B cell (primary cell): Measurements from ENCODE around the gene COX6B1. TPM values are rescaled to one million over a fixed set of nuclear protein-coding genes. Genes with fewer than 3 reads are reported as not detected.

Experiments used
- ATAC-seq: fragments of 200-7000 bp; cut with Tn5 transposase; one replicate; pipeline ENCODE4 v1.10.0; 2021; ENCODE audit warnings: low read depth, mild to moderate bottlenecking, moderate number of reproducible peaks, moderate library complexity
- CTCF ChIA-PET: fragments of 350-600 bp; sonication (Branson Sonifier 250); formaldehyde crosslinking; loops from one replicate; lab custom pipeline; 2021; ENCODE audit warnings: antibody characterized with exemption, inconsistent platforms; lab: Charles Lee
- POLR2A ChIA-PET: fragments of 350-600 bp; sonication (Branson Sonifier 250); formaldehyde crosslinking; loops from one replicate; lab custom pipeline; 2021; ENCODE audit warnings: antibody characterized with exemption; lab: Charles Lee
- DNase-seq: peaks from one replicate; pipeline ENCODE4 v3.0.0; 2013
- H2AFZ ChIP-seq: 2 replicates; pipeline ENCODE4 v1.6.1; 2012; ENCODE audit warnings: mild to moderate bottlenecking, low read depth, low read length; ENCODE audit not compliant: insufficient read depth, poor library complexity, severe bottlenecking
- H3K27ac ChIP-seq, 2 donors: 1 replicate in 1 of 2; 2 replicates in 1 of 2; pipeline ENCODE4 v1.5.1; 2012 to 2013; ENCODE audit warnings: low read length in 2 of 2, mild to moderate bottlenecking in 2 of 2, moderate library complexity in 1 of 2
- H3K27me3 ChIP-seq, 4 experiments: fragments of 200-600 bp in 1 of 4; sonication (generic) in 1 of 4; replicated peaks in 1 of 4; 1 replicate in 2 of 4; 2 replicates in 2 of 4; pipeline versions ENCODE4 v1.6.1 to v1.7.0; 2013 to 2016; ENCODE audit warnings: low read length in 3 of 4, mild to moderate bottlenecking in 2 of 4, mixed read lengths in 1 of 4, moderate library complexity in 1 of 4; ENCODE audit not compliant: insufficient read depth in 4 of 4, control insufficient read depth in 3 of 4; ENCODE audit errors: control extremely low read depth in 1 of 4
- H3K36me3 ChIP-seq, 2 experiments: replicated peaks in 1 of 2; 1 replicate in 1 of 2; 2 replicates in 1 of 2; pipeline versions ENCODE4 v1.6.1 to v1.7.1; 2013; ENCODE audit warnings: low read length in 1 of 2; ENCODE audit not compliant: insufficient read depth in 2 of 2, control insufficient read depth in 1 of 2; ENCODE audit errors: control extremely low read depth in 1 of 2, extremely low read depth in 1 of 2
- H3K4me1 ChIP-seq, 2 donors: fragments of 200-600 bp in 1 of 2; sonication (generic) in 1 of 2; 1 replicate in 1 of 2; 2 replicates in 1 of 2; pipeline versions ENCODE4 v1.5.1 to v1.6.1; 2013 to 2017; ENCODE audit warnings: low read length in 2 of 2; ENCODE audit not compliant: control insufficient read depth in 2 of 2, insufficient read depth in 2 of 2
- H3K4me2 ChIP-seq: replicated peaks from 2 replicates; pipeline ENCODE3; 2012; ENCODE audit warnings: mild to moderate bottlenecking, low read depth, low read length; ENCODE audit not compliant: poor library complexity, severe bottlenecking
- H3K4me3 ChIP-seq, 5 experiments: fragments of 200-600 bp in 1 of 5; sonication (generic) in 1 of 5; 1 replicate in 3 of 5; 2 replicates in 2 of 5; pipeline versions ENCODE4 v1.5.1 to v1.7.0; 2011 to 2016; ENCODE audit warnings: low read length in 4 of 5, mild to moderate bottlenecking in 4 of 5, low read depth in 2 of 5, control low read depth in 1 of 5, moderate library complexity in 1 of 5; ENCODE audit not compliant: insufficient read depth in 1 of 5; ENCODE audit errors: control extremely low read depth in 1 of 5, extremely low read depth in 1 of 5
- H3K79me2 ChIP-seq: fragments of 200-600 bp; sonication (generic); one replicate; pipeline ENCODE4 v1.6.0; 2016; ENCODE audit warnings: low read length; ENCODE audit not compliant: control insufficient read depth, insufficient read depth
- H3K9ac ChIP-seq: fragments of 200-600 bp; sonication (generic); 2 replicates; pipeline ENCODE4 v1.6.1; 2017; ENCODE audit warnings: mild to moderate bottlenecking, low read length, moderate library complexity
- H3K9me3 ChIP-seq, 3 donors: one replicate each; pipeline versions ENCODE4 v1.6.1 to v1.7.1; 2013; ENCODE audit warnings: low read length in 2 of 3; ENCODE audit not compliant: control insufficient read depth in 2 of 3, insufficient read depth in 1 of 3; ENCODE audit errors: control extremely low read depth in 1 of 3
- H4K20me1 ChIP-seq: 2 replicates; pipeline ENCODE4 v1.6.0; 2012; ENCODE audit warnings: mild to moderate bottlenecking, low read length; ENCODE audit not compliant: insufficient read depth, control insufficient read depth, poor library complexity, severe bottlenecking
- H3K27ac Mint-ChIP-seq: one replicate; pipeline ENCODE4 v1.8.0; 2021; ENCODE audit warnings: mixed read lengths
- H3K27me3 Mint-ChIP-seq: one replicate; pipeline ENCODE4 v1.8.0; 2021; ENCODE audit warnings: mixed read lengths
- H3K4me1 Mint-ChIP-seq: one replicate; pipeline ENCODE4 v1.8.0; 2021; ENCODE audit warnings: mixed read lengths
- H3K4me3 Mint-ChIP-seq: one replicate; pipeline ENCODE4 v1.8.0; 2021; ENCODE audit warnings: mixed read lengths
- H3K9me3 Mint-ChIP-seq: one replicate; pipeline ENCODE4 v1.8.0; 2022; ENCODE audit warnings: mixed read lengths; ENCODE audit not compliant: insufficient read depth
- EZH2 ChIP-seq: IDR thresholded peaks from 2 replicates; pipeline ENCODE4 v1.6.1; 2012; ENCODE audit warnings: borderline replicate concordance, low read depth, mild to moderate bottlenecking, moderate library complexity, low read length; ENCODE audit not compliant: insufficient read depth, poor library complexity, severe bottlenecking
- WGBS: methylation state at CpG from one replicate; pipeline ENCODE4 v1.1.5; 2013; ENCODE audit warnings: missing lambda C conversion rate; ENCODE audit not compliant: insufficient coverage; 5-methylcytosine and 5-hydroxymethylcytosine counted together
- intact Hi-C: fragments of 100-400 bp; cut with micrococcal nuclease; formaldehyde crosslinking; loops from one replicate; pipeline ENCODE4 v1.10.0; 2022
- polyA plus RNA-seq: library from polyadenylated mRNA; depleted of rRNA; stranded (reverse); fragments of >200 nt; gene quantifications from 2 replicates; pipeline ENCODE4 v1.2.3, GENCODE V29; 2012
- total RNA-seq, 2 donors: library from RNA; stranded (reverse); fragments of 120-200 nt in 1 of 2; gene quantifications; 1 replicate in 1 of 2; 2 replicates in 1 of 2; pipeline versions ENCODE4 v1.2.3 to v1.2.4, GENCODE V29; 2013 to 2022
- TF ChIP-seq, protein P1 (sequence below): fragments of 200-600 bp; IDR thresholded peaks from one replicate; pipeline ENCODE4 v1.8.0; 2022; ENCODE audit warnings: antibody characterized with exemption, mild to moderate bottlenecking

Gene COX6B1
- total and polyA plus RNA-seq, 2 donors (not counting 1 experiment from before 2014, with no cell fraction given) = 215 to 387 TPM

GRCh38 chr19:35639321-35639639, 8.8 kb upstream of the COX6B1 start:
- H3K27me3 ChIP-seq = no peaks in the 10 kb centered on the region
- Mint-ChIP-seq H3K4me3 (no peak overlapping the region), H3K27me3 (no peaks in the 10 kb centered on the region), H3K9me3 (no peaks in the 10 kb centered on the region), H3K27ac (no peak overlapping the region), H3K4me1 (peaks cover 13% of the 10 kb centered on the region)
- H3K27ac ChIP-seq = no peak overlapping the region
- H3K9me3 ChIP-seq = no peaks in the 10 kb centered on the region
- H3K4me3 ChIP-seq = no peak overlapping the region
- H3K4me2 ChIP-seq = no peak overlapping the region
- intact Hi-C loops = no loop called here
- CTCF ChIA-PET = no interaction called here
- H4K20me1 ChIP-seq = no peaks in the 10 kb centered on the region
- TF ChIP-seq, protein P1, sequence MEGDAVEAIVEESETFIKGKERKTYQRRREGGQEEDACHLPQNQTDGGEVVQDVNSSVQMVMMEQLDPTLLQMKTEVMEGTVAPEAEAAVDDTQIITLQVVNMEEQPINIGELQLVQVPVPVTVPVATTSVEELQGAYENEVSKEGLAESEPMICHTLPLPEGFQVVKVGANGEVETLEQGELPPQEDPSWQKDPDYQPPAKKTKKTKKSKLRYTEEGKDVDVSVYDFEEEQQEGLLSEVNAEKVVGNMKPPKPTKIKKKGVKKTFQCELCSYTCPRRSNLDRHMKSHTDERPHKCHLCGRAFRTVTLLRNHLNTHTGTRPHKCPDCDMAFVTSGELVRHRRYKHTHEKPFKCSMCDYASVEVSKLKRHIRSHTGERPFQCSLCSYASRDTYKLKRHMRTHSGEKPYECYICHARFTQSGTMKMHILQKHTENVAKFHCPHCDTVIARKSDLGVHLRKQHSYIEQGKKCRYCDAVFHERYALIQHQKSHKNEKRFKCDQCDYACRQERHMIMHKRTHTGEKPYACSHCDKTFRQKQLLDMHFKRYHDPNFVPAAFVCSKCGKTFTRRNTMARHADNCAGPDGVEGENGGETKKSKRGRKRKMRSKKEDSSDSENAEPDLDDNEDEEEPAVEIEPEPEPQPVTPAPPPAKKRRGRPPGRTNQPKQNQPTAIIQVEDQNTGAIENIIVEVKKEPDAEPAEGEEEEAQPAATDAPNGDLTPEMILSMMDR = no peak
- no peak for TF ChIP-seq EZH2
- H3K9ac ChIP-seq = no peak overlapping the region
- H2AFZ ChIP-seq = no peak overlapping the region
- POLR2A ChIA-PET = no interaction called here
- peaks cover 1 to 30% of the 10 kb centered on the region in 2 experiments for H3K36me3 ChIP-seq
- H3K79me2 ChIP-seq = no peaks in the 10 kb centered on the region
- no peak for DNase-seq
- 88% methylated on average over 4 of the region's 6 CpGs for WGBS
- H3K4me1 ChIP-seq = peaks cover 14 to 27% of the 10 kb centered on the region in 2 donors
- ATAC-seq = no peak

DNA sequence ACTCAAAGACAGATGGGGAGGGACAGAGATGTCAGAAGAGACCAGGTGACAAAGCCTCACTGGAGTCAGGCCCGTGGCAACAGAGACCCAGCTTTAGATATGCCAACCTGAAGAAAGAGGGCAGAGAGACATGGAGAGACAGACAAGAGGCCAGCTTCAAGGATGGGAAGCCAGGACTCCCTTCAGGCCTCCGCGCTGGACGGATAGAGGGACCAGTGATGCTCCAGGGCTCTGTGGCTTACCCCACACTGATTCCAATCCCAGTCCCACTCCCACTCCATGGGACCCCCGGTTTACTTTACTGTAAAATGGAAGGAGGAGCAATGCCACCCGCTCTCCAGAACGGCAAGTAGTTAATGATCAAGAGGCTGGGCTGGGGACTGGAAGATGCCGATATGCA, 8.3 kb upstream of the COX6B1 start:
- H3K4me3 Mint-ChIP-seq = no peak overlapping the region
- H3K9me3 Mint-ChIP-seq = no peaks in the 10 kb centered on the region
- no peak overlapping the region for H2AFZ ChIP-seq
- no peak overlapping the region for H3K27ac Mint-ChIP-seq
- H3K27me3 Mint-ChIP-seq = no peaks in the 10 kb centered on the region
- peaks cover 1 to 27% of the 10 kb centered on the region in 2 experiments for H3K36me3 ChIP-seq
- WGBS = 57% methylated on average over 1 of the region's 8 CpGs
- peaks cover 14 to 31% of the 10 kb centered on the region in 2 donors for H3K4me1 ChIP-seq
- no peaks in the 10 kb centered on the region for H3K27me3 ChIP-seq
- H3K27ac ChIP-seq = no peak overlapping the region
- ATAC-seq (no peak), DNase-seq (no peak)
- H3K4me3 ChIP-seq = no peak overlapping the region
- H4K20me1 ChIP-seq = no peaks in the 10 kb centered on the region
- ChIA-PET CTCF (interaction anchor here (1.0 kb wide), 1 partner anchor 27 kb away, joined by 3 read pairs; the partner anchor contains the start of gene HAUS5), POLR2A (no interaction called here)
- no peaks in the 10 kb centered on the region for H3K79me2 ChIP-seq
- no peaks in the 10 kb centered on the region for H3K9me3 ChIP-seq
- H3K4me2 ChIP-seq = no peak overlapping the region
- intact Hi-C loops = loop anchor here (10.0 kb wide), 2 partner anchors 475 to 1955 kb away; partner anchors contain the start of genes OVOL3, POLR2I, TBCB and ZNF540
- no peak for TF ChIP-seq EZH2
- TF ChIP-seq, protein P1 = no peak
- peaks cover 18% of the 10 kb centered on the region for H3K4me1 Mint-ChIP-seq
- no peak overlapping the region for H3K9ac ChIP-seq
